ENCODE results near the gene SEMA5B. TPM values are rescaled to one million over a fixed set of nuclear protein-coding genes. Genes with fewer than 3 reads are reported as not detected.

SEMA5B gene
- total and polyA plus RNA-seq, 9 of the 15 experiments (the other 6 are each of a cell fraction or from before 2014, with no cell fraction given) = not detected

DNA sequence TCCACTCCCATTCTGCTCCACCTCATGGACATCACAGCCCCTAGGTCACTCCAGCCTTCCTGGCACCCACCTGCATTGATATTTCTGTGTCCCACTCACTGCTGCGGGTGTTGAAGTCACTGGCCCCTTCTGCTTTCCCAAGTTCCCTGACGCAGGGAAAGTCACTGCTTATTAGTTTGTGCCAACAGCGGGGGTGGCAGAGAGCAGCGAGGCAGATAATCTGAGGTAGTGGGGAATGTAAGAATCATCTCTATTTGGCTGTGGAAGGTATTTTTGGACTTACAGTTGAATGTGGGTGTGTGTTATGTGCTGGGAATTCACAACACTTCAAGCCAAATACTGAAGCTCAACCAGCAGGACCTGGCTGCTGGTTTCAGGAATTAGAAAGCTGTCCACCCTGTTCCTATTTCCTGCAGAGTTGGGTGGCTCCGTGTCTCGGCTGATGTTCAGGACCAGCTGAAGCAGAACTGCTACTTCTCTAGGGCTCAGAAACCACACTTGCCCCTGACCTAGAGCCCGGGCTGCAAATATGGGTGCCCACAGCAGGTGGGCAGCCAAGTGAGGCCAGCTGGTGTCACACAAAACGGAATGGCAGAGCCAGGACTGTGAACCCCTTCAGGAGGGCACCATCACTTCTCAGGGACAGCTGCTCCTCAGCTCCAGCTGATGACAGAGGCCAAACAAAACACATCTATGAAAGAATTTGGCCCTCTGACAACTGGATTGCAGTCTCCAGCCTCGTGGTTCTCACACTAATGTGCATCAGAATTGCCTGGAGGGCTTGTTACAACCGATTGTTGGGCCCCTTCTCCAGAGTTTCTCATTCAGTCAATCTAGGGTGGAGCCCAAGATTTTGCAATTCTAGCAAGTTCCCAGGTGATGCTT is 57.7 kb downstream of the SEMA5B start (continued):
- TF ChIP-seq XRCC4 (IDR thresholded peaks at IDR 0.05; ENCODE audit: extremely low read depth, insufficient read depth, insufficient read length) (no peak), JUNB (CRISPR knock-in tag; conservative IDR thresholded peaks at IDR 0.05) (no peak), ZNF696 (CRISPR knock-in tag; conservative IDR thresholded peaks at IDR 0.05) (no peak), ZNF778 (CRISPR knock-in tag; IDR thresholded peaks at IDR 0.05) (no peak), LEF1 (IDR thresholded peaks at IDR 0.05) (no peak)

DNA sequence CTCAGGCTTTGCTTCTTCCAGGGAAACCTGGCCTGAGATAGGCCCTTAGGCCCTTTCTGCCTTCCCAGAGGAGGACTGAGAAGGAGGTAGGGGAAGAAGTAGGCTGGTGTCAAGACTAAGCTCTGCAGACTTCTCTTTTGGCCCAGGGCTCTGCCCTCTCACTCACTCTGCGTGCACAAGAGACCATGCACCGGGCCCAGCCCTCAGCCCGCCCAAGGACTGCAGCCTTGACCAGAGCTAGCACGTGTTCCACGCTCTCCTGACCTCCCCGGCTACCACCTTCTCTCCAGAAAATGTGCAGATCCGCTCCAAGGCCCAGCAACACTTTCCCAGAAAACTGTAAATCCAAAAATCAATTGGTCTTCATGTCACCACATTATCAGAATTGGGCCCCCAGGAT is 59.8 kb downstream of the SEMA5B start:
- no peaks in the 10 kb centered on the region for H3K9me3 ChIP-seq (replicated peaks; ENCODE audit: control insufficient read depth, insufficient read depth, low read depth, low read length)
- H4K20me1 ChIP-seq (replicated peaks; ENCODE audit: control insufficient read depth, insufficient read depth, low read length) = no peaks in the 10 kb centered on the region
- H3K27ac ChIP-seq (ENCODE audit: extremely low read depth, low read depth, low read length) = no peak overlapping the region
- ChIA-PET POLR2A (no interaction called here), CTCF (ENCODE audit: low intra/inter-chr PET ratio) (no interaction called here)
- H2AFZ ChIP-seq (ENCODE audit: low read depth, low read length) = no peak overlapping the region
- TF ChIP-seq HNRNPL (IDR thresholded peaks at IDR 0.05; ENCODE audit: low read depth, low read length) (no peak), CBX2 (IDR thresholded peaks at IDR 0.05; ENCODE audit: insufficient read depth, low read length, poor library complexity, severe bottlenecking) (no peak), ZC3H4 (CRISPR knock-in tag; IDR thresholded peaks at IDR 0.05; ENCODE audit: borderline replicate concordance) (no peak), HMG20A (CRISPR knock-in tag; conservative IDR thresholded peaks at IDR 0.05) (no peak), NCOA6 (IDR thresholded peaks at IDR 0.05) (no peak), ETV1 (tag; conservative IDR thresholded peaks at IDR 0.05; ENCODE audit: low read depth) (no peak), ZNF445 (CRISPR knock-in tag; IDR thresholded peaks at IDR 0.05; ENCODE audit: low read depth) (no peak)
- TF ChIP-seq, protein P1, sequence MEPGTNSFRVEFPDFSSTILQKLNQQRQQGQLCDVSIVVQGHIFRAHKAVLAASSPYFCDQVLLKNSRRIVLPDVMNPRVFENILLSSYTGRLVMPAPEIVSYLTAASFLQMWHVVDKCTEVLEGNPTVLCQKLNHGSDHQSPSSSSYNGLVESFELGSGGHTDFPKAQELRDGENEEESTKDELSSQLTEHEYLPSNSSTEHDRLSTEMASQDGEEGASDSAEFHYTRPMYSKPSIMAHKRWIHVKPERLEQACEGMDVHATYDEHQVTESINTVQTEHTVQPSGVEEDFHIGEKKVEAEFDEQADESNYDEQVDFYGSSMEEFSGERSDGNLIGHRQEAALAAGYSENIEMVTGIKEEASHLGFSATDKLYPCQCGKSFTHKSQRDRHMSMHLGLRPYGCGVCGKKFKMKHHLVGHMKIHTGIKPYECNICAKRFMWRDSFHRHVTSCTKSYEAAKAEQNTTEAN (CRISPR knock-in tag; IDR thresholded peaks at IDR 0.05) = no peak
- TF ChIP-seq, protein P2, sequence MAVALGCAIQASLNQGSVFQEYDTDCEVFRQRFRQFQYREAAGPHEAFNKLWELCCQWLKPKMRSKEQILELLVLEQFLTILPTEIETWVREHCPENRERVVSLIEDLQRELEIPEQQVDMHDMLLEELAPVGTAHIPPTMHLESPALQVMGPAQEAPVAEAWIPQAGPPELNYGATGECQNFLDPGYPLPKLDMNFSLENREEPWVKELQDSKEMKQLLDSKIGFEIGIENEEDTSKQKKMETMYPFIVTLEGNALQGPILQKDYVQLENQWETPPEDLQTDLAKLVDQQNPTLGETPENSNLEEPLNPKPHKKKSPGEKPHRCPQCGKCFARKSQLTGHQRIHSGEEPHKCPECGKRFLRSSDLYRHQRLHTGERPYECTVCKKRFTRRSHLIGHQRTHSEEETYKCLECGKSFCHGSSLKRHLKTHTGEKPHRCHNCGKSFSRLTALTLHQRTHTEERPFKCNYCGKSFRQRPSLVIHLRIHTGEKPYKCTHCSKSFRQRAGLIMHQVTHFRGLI (CRISPR knock-in tag; IDR thresholded peaks at IDR 0.05) = no peak
- H3K79me2 ChIP-seq (ENCODE audit: control insufficient read depth, insufficient read depth, low read length) = no peaks in the 10 kb centered on the region
- BruUV-seq (replicated peaks) = no TSS peak
- DNase-seq (ENCODE audit: extremely low read depth in 1 of 4, low spot score in 3 of 4) (no peak), ATAC-seq (no peak), FAIRE-seq (no peak)
- H3K4me1 ChIP-seq (replicated peaks in 1 of 2; ENCODE audit: control insufficient read depth in 2 of 2, insufficient read depth in 2 of 2, low read length in 2 of 2) = no peaks in the 10 kb centered on the region
- H3K9me1 ChIP-seq (ENCODE audit: control insufficient read depth, insufficient read depth, low read length) = no peaks in the 10 kb centered on the region
- in situ Hi-C loops (cut with MboI) (no loop called here), intact Hi-C loops (cut with micrococcal nuclease) (no loop called here)
- H3K9ac ChIP-seq (ENCODE audit: insufficient read depth in 1 of 2, low read depth in 2 of 2, low read length in 2 of 2) = no peak overlapping the region
- H3K4me2 ChIP-seq (ENCODE audit: insufficient read depth, low read length) = no peak overlapping the region
- H3K27me3 ChIP-seq (ENCODE audit: control insufficient read depth in 2 of 2, insufficient read depth in 2 of 2, low read length in 2 of 2) = peaks cover 1 to 51% of the 10 kb centered on the region in 2 experiments; a peak in 4 of 5 replicates
- H3K36me3 ChIP-seq (ENCODE audit: control insufficient read depth, insufficient read depth, low read length) = no peaks in the 10 kb centered on the region
- H3K4me3 ChIP-seq = no peak overlapping the region
- 0% methylated on average over 4 of the region's 7 CpGs for WGBS (ENCODE audit: insufficient coverage, low coverage, missing lambda C conversion rate)

Measured in K562 (cell line).